KBM-7 (cell line): ENCODE data around the gene MAGI2.

Experiments used
- DNase-seq: peaks from one replicate; pipeline ENCODE4 v3.0.0-alpha.2; 2015
- in situ Hi-C: fragments of 300-500 bp; cut with MboI; formaldehyde crosslinking; loops from 2 replicates; pipeline ENCODE4 v1.14.3; 2020; ENCODE audit warnings: low sequenced_read_pairs, low pct_unique_long_range_greater_than_20kb, mixed read lengths

The MAGI2 gene

GRCh38 chr7:79286181-79286580, 167.3 kb downstream of the MAGI2 start:
- DNase-seq: no peak
- in situ Hi-C loops: no loop called here

GRCh38 chr7:79285756-79286155, 167.7 kb downstream of the MAGI2 start:
- no peak for DNase-seq
- in situ Hi-C loops: no loop called here

DNA sequence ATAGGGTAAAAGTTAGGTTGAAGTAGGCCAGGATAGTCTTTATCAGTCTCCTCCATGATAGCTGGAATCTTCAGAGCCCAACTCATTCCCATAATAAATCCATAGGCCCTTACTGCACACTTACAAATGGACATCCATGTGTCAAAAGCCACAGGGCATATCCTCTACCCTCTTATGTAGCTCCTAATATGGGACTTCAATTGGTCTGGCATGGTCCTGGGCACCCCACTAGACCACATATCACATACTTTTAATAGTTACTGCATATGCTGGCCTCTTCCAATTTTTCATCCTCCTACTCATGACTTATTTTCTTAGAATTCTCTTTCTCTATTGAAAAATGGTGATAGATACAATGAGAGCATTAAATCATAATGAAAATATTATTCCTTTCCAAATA, 169.3 kb downstream of the MAGI2 start:
- DNase-seq: no peak
- in situ Hi-C loops: no loop called here

DNA sequence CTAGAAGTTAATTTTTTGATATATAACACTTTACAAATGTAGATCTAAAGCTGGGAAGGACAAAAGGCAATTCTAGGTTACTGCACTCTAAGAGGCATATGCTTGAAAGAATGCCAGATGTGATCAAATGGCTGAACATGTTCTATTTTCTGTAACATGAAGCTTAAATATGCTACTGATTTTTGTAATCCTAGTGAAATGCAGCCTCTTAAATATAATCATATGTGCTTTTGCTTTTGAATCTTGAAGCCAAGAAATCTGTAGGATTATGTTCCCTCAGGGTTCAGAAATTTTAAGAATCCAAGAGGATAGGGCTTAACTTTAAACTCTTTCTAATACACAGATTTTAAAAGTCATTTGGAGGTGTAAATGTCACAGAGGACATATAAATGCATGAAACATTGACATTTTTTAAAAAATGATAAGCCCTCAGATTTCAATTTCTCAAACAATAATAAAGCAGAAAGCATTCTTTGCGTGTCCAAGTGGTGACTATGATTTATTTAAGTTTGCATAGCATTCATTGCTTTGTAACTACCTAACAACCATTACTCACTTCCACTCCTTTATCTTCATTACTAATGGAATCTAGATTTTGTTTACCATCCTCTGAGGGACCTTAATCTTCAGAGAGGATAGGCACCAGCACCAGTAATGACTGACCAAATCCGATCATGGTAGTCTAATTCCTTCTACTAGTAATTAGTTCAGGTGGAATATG, 170.4 kb downstream of the MAGI2 start:
- DNase-seq: no peak
- in situ Hi-C loops: no loop called here

DNA sequence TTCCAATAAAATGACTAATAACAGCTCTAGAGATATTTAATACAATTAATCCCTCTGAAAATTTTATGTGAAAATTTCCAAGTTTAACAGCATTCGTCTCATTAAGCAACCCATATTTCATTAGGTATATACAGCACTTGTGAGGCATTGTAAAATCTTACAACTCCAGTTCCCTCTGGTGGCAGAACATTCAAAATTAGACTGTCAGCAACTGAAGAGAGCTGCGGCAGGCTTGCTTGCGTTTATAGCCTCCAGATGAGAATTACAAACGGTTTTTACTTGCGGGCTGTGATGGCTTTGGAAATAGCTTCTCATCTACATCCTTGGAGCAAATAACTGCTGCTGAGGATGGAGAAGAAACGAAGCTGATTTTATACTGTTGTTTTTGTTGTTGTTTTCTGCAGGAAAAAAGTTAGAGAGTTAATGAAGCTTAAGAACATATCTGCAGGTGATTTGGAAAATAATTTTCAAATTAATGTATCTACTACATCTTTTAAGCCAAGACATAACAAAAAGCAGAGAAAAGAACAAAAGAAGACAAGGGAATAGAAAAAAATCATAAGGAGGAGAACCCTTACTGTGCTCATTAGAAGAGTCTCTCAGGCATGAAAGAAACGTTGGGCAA, 171.3 kb downstream of the MAGI2 start:
- in situ Hi-C loops: no loop called here
- DNase-seq: no peak

DNA sequence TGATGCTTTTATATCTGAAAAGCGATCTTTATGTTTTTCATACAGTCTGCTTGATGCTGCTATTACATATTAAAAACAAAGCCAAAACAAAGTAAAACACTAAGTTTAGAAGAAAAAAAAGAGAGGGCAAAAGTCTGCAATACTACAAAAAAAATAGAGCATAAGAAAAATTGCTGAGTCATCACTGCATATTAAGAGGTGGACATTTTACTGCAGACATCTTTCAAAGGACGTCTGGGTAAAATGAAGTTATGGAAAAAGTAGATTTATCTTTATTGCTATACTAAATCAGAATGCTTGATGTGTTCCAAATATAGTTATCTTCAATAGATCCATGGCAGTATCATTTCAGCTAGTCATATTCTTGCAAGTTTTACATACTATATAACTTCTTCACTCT, 172.0 kb downstream of the MAGI2 start:
- in situ Hi-C loops: no loop called here
- DNase-seq: no peak

- in situ Hi-C loops: no loop called here
- DNase-seq: no peak
These were observed 180.5 kb downstream of the MAGI2 start for GRCh38 chr7:79272938-79273337.

DNA sequence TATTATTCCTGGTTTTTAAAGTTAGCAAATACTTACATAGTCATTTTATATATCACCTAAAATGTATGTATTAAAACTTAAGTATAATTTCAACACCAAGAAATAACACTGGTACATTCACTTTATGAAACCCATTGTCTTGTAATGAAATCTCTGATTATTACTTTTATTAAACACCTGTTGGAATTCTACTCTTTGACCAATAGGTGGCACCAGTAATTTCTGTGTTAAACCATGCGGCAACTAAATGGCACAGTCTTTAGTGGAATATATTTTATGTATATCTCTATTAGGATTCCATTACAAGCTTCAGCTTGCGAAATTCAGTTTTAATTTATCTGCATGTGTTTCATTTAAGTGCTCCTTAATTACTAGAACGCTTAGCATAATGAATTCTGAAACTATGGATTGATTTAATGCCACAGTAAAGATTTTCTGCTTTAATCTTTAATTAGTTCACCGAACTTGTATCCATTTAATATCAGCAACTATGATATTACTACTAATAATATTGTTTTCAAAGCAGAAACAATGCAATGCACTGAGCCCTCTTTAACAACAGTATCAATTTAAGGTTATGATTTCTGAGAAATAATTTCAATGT, 181.3 kb downstream of the MAGI2 start:
- peak; percentile 7 for DNase-seq
- in situ Hi-C loops: no loop called here

GRCh38 chr7:79268730-79269129, 184.7 kb downstream of the MAGI2 start:
- in situ Hi-C loops: no loop called here
- DNase-seq: no peak

DNA sequence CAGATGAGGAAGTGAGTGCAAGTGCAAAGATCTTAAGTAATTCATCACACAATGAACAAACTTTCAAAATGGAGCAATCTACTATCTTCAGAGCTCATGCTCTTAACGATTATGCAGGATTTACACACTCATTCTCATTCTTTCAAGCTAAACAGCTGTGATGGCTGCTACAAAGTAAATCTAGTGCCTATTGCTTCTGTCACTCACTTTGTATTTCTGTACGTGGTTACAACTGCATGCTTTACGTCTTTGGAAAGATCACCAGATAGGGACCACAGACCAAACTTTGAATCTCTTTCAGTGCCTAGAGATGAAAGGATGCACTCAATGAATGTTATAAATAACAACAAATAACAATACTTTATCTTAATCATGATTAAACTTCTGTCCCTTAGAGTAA, 194.6 kb downstream of the MAGI2 start:
- no peak for DNase-seq
- in situ Hi-C loops: no loop called here

- in situ Hi-C loops: no loop called here
These were observed 195.5 kb downstream of the MAGI2 start for GRCh38 chr7:79257959-79258358.

GRCh38 chr7:79245623-79246249, 207.7 kb downstream of the MAGI2 start:
- in situ Hi-C loops: no loop called here
- DNase-seq: no peak

More at GRCh38 chr7:79257959-79258358, 195.5 kb downstream of the MAGI2 start:
- DNase-seq: no peak

GRCh38 chr7:79244482-79244881, 209.0 kb downstream of the MAGI2 start:
- DNase-seq: no peak
- in situ Hi-C loops: no loop called here

DNA sequence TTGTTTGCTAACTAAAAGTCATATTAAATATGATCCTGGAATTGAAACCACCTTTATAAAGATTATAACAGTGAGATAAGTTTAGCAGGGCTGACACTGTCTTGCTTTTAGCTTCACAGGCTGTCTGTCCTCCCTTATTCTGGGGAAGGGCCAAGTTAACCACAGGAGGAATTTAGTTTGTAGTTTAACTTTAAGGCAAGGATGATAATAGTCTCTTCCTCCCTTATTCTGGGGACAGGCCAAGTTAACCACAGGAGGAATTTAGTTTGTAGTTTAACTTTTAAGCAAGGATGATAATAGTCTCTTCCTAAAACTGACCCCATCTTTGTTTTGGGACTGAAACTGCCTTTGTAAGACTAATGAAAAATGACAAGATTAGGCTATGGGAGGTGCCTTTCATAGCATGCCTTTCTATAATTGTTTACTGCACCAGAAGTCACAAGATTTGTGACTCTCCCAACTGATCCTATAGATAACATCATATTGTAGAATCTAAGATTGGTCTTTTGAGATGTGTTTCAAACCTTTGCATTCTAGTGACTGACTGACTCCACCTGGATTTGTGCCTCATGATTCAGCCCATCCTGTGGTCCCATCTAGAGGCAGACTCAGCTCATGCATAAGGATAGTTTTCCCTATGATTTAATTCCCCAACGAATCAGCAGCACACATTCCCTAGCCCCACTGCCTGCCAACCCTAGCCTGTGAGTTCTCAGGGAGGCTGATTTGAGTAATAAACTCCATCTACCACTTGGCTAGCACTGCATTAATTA, 212.0 kb downstream of the MAGI2 start:
- DNase-seq: no peak
- in situ Hi-C loops: no loop called here

DNA sequence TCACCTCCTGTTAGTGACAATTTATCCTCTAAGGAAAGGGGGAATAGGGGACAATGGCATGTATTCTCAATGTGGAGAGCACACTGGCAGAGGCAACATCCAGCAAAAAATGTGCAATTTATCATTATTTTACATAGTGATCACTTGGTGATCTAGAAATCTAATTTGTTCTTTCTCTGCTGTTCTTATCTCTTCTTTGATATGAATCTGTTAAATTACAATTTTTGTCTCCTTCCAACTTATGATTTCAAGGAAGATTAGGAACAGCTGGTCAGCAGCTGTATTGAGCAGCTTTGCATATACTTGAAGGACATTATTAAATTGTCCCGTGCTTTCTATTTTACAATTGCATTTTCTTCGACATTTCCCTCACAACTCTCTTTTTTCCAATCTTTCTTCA, 213.1 kb downstream of the MAGI2 start:
- no peak for DNase-seq
- in situ Hi-C loops: no loop called here

DNA sequence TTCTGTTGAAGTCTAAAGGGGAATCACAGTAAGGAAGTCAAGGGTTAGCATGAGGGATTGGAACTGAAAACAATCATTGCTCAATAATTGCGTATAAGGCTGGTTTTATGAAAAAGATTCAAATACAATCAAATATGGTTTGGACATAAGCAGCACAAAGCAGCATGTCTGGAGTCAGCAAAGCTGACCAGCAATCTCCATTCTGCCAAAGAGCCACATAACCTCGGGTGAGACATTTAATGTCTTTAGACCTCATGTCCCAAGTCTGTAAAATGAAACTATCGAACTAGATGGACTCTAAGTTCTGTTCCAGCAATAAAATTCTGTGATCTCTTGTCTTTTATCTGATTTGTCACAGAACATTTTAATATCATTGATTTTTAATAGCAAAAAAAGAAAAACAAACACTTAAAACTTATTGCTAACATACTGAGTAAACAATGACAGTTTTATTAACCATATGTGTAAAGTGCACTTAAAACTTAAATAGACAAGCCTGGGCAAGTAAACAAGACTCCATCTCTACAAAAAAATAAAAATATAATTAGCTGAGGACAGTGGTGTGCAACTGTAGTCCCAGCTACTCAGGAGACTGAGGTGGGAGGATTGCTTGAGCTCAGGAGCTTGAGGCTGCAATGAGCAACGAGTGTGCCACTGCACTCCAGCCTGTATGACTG, 217.0 kb downstream of the MAGI2 start:
- in situ Hi-C loops: no loop called here
- no peak for DNase-seq

DNA sequence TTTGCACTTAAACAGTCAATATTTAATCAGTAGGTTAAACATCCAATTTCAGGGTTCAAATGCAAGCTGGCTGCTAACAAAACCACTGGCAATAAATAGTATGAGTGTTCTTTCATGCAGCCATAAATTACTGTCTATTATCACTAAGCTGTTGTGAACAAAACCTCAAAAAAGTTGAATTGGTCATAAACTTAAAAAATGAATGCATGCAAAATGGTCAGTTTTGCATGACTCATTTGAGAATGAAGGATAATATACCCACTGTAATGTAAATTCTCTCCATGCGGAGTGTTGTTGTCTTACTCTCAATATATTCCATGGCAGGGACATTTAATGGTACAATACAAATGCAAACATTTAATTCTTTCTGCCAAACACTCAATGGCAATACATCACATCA, 226.4 kb downstream of the MAGI2 start:
- DNase-seq: no peak

DNA sequence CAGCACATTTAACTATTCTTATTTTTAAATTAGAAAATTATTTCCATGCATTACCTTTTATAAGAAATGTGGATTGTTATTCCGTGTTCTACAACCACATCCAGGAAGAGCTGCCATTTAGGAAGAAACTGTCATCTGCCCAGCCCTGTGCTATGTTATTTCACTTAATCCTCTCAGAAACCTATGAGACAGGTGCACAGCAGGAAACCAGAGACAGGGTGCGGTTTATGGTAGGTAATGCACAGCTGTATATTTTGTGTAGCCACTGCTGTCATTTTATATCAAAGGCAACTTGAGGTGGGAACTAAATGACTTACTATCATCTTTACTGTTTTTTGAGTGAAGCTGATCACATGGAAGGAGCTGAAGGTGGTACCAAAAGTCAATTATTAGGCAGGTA, 232.3 kb downstream of the MAGI2 start:
- in situ Hi-C loops: no loop called here
- DNase-seq: no peak

More for the DNA sequence above, 226.4 kb downstream of the MAGI2 start:
- in situ Hi-C loops: no loop called here
